HG02884 (cell line): ENCODE data around the gene FHIP1A.

ENCODE experiments used
- ATAC-seq: cut with Tn5 transposase; IDR thresholded peaks from one replicate; pipeline ENCODE4 v1.9.1; 2021; ENCODE audit warnings: mild to moderate bottlenecking, moderate library complexity; ENCODE audit not compliant: unreplicated experiment

Gene FHIP1A

DNA sequence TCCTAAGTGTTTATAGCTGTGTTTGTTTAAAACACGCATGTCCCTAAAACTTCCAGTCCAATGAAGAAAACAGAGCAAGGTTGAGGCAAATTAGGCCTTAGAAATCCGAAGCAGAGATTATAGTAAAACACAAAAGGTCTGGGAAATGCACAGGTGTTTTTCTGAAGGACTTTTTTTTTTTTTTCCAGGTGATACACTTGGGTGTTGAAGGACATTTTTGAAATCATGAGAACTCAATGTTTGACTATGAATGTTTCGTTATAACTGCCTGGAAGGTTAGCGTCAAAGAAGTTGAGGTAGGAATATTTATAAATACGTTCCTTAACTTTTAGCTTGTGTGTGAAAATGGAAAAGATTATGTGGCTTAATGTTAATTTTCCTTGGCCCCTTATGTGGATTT lies 45.5 kb downstream of the FHIP1A start:
- no peak for ATAC-seq

DNA sequence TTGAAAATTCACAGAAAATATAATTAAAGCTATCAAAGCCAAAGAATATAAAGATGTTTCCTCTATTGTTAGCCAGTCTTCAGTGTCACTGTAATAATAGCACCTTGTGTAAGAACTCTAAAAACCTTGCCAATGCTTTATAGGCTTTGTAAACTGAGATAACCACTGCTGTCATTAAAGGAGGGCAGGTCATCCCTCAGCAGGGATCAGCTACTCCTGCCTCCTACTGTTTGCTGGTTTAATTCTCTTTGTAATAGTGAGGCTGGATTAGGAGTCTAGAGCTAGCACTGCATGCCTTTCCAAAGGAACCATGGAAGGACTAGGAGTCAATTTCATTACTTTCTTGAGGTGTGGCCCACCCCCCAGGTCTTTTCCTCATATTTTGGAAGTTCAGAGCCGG lies 46.2 kb downstream of the FHIP1A start:
- no peak for ATAC-seq

GRCh38 chr4:151458148-151458547 lies 49.2 kb downstream of the FHIP1A start:
- no peak for ATAC-seq
